LNCaP clone FGC (cell line): ENCODE data around the gene STK39.
A peak's percentile ranks its signal among the peaks of the same experiment; 100 is the strongest.

Experiments
- DNase-seq: peaks from one replicate; pipeline ENCODE4 v3.0.0-alpha.2; 2011; ENCODE audit warnings: low read depth
- H3K4me3 ChIP-seq: 2 replicates; pipeline ENCODE4 v1.5.1; 2011; ENCODE audit warnings: mild to moderate bottlenecking, low read depth, low read length, control low read depth
- TF ChIP-seq, protein P1 (sequence below): IDR thresholded peaks from 2 replicates; pipeline ENCODE4 v1.5.1; 2012; ENCODE audit warnings: mild to moderate bottlenecking; ENCODE audit not compliant: control insufficient read depth, insufficient read depth; ENCODE audit errors: extremely low read depth

The STK39 gene

DNA sequence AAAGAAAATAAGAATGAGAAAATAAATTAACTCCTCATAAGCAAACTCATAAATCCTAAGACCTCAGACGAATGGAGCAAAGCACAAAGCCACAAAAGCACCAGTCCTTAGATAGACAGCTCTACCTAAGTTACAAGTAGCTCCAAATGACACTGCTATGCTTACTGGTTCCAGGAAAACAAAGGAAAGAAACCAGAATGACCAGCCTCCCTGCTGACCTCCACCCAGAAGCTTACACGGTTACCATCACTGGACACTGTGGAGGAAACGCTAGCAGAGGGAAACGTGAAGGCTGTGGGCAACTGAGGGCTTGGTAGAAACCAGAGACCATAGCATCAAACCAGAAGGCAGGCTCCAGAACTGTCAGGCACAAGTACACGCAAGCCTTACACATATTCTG lies 67.8 kb downstream of the STK39 start:
- peak; percentile 50 for DNase-seq
- no peak overlapping the region for H3K4me3 ChIP-seq
- TF ChIP-seq, protein P1, sequence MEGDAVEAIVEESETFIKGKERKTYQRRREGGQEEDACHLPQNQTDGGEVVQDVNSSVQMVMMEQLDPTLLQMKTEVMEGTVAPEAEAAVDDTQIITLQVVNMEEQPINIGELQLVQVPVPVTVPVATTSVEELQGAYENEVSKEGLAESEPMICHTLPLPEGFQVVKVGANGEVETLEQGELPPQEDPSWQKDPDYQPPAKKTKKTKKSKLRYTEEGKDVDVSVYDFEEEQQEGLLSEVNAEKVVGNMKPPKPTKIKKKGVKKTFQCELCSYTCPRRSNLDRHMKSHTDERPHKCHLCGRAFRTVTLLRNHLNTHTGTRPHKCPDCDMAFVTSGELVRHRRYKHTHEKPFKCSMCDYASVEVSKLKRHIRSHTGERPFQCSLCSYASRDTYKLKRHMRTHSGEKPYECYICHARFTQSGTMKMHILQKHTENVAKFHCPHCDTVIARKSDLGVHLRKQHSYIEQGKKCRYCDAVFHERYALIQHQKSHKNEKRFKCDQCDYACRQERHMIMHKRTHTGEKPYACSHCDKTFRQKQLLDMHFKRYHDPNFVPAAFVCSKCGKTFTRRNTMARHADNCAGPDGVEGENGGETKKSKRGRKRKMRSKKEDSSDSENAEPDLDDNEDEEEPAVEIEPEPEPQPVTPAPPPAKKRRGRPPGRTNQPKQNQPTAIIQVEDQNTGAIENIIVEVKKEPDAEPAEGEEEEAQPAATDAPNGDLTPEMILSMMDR = no peak

DNA sequence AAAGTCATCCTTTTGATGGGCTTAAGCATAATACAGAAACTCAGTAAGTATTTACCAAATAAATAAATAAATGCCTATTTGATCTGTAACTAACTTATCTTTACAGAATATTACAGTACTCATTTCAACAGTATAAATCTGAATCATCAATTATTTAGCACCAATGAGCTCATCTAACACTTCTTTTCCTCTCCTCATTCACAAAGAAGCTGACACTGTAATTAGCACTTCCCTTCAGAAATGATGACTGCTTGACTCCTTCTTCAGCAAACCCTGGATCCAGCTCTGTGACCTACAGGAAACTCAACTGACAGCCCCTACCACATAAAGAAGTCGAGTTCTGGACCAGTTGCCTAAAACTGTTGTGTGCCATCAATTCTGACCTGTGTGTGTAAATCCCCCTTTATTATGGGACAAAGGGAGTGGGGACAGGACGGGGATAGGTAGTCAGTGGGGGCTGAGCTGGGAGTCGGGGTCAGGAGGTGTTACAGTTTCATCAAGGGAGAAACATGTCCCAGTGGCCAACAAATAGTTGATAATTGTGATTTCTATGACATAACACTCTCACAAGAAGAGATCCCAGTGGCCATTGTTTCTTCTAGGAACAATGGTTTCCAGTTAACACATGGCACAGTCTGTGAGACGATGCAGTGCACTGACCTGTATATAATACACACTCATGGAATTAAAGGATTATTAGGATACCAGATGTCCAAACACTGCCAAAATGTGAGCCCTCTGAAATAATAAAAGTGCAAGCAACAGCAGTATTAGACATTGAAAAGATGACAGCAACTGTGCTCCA lies 68.7 kb downstream of the STK39 start:
- TF ChIP-seq, protein P1 = no peak
- H3K4me3 ChIP-seq = no peak overlapping the region
- DNase-seq = no peak

DNA sequence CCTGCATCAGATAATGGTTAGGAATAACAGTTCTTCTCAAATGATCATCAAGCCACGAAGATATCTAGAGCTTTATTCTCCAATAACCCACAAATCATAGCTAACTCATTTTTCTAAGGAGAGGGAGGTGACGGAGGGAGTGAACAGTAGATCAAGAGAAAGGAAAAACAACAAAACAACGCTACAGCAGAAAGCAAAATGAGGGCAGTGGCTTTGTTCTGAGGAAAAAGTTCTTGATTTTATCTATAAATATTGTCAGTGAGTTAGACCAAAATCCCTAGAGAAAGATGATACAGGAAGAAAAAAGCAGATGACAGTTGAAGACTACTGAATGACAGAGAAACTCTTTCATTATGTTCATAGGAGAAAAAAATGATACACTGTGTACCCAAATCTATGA lies 71.0 kb downstream of the STK39 start:
- H3K4me3 ChIP-seq = no peak overlapping the region
- no peak for DNase-seq
- TF ChIP-seq, protein P1 = no peak

DNA sequence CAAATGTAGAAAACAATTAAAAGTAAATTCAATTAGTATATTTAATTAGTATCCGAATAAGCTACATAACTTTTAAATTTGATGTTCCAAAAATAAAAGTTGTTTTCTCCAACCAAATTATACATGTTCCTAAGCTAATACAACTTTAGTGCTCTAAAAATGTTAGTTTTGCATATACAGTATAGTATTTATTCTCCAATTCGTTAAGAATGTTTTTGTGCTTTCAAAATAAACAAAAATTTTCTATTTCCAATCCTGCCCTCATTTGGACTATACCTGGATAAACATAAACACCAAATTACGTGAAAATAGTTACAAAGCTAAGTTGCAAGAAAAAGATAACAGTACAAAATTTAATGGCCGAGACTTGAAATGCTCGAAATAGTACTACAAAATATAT lies 71.9 kb downstream of the STK39 start:
- DNase-seq = no peak
- TF ChIP-seq, protein P1 = no peak
- H3K4me3 ChIP-seq = no peak overlapping the region

DNA sequence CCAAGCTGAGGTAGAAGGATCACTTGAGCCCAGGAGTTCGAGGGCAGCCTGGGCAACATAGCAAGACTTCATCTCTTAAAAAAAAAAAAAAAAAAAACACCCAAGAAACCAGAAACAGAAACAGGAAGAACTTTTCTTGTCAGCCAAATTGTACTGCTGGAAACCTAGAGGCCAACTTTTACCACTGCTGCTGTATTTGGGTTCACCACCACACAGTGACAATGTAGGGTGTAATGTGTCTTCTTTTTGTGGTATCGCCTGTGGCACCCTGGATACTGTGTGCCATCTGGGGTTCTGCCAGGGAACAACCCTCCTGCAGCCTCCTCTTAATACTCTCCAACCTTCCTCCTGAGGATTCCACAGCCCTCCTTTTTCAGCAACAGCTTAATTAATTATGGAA lies 72.6 kb downstream of the STK39 start:
- no peak for DNase-seq
- TF ChIP-seq, protein P1 = no peak
- no peak overlapping the region for H3K4me3 ChIP-seq

DNA sequence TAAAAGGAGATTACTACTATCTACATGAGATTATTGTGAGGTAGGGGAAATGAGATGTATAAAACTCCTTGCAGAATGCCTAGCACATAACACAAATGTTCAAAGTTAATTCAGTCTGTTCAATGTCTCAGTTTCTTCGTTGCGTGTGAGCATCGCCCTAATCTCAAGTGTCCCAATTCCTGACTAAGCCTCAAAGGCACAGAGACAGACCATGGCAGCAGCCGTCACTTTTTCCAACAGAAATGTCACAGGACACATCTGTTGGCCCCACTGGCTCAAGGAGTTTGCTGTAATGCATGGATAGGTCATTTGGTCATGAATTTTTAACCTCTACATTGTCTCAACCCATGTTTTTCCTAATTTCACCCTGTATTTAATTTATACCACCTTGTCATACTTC lies 75.3 kb downstream of the STK39 start:
- TF ChIP-seq, protein P1 = no peak
- DNase-seq = no peak

More for the DNA sequence above, 75.3 kb downstream of the STK39 start:
- no peak overlapping the region for H3K4me3 ChIP-seq
